K562 (cell line): ENCODE data around the gene ACADL.

Experiments
- BRCA1 ChIP-seq, 2 experiments: fragments of 450-650 bp in 1 of 2; sonication (generic) in 1 of 2; formaldehyde crosslinking in 1 of 2; IDR thresholded peaks; 2 replicates each; pipeline versions ENCODE4 v1.5.0 to v1.6.1; 2017 to 2020; ENCODE audit warnings: mild to moderate bottlenecking in 1 of 2, missing genetic modification reagents in 1 of 2
- CTCF ChIP-seq, 3 experiments: IDR thresholded peaks in 2 of 3; conservative IDR thresholded peaks in 1 of 3; 2 replicates each; pipeline ENCODE4 v1.5.1; 2011 to 2012; ENCODE audit warnings: low read length in 3 of 3, mild to moderate bottlenecking in 3 of 3, control low read depth in 2 of 3, improper control_type of control experiment in 1 of 3, inconsistent platforms in 1 of 3, low read depth in 1 of 3, mixed read lengths in 1 of 3, moderate library complexity in 1 of 3; ENCODE audit not compliant: insufficient read depth in 2 of 3
- EP300 ChIP-seq: IDR thresholded peaks from 2 replicates; pipeline ENCODE4 v1.6.1; 2012; ENCODE audit warnings: low read length, improper control_type of control experiment
- SAFB2 ChIP-seq: fragments of 200-400 bp; formaldehyde crosslinking; IDR thresholded peaks from 2 replicates; pipeline ENCODE4 v1.6.1; 2018; ENCODE audit warnings: borderline replicate concordance, low read length, low read depth, moderate library complexity; ENCODE audit not compliant: severe bottlenecking
- SETDB1 ChIP-seq: IDR thresholded peaks from one replicate; pipeline ENCODE4 v1.6.1; 2012; ENCODE audit warnings: low read length, control low read depth, inconsistent platforms
- SP1 ChIP-seq: sonication (generic); formaldehyde crosslinking; IDR thresholded peaks from 2 replicates; pipeline ENCODE4 v1.8.1; 2022; ENCODE audit warnings: mild to moderate bottlenecking, missing genetic modification reagents
- TF ChIP-seq, protein P1 (sequence below): sonication (generic); formaldehyde crosslinking; IDR thresholded peaks from 2 replicates; pipeline ENCODE4 v1.8.0; 2022; ENCODE audit warnings: missing genetic modification reagents, mild to moderate bottlenecking, moderate library complexity, borderline replicate concordance
- TF ChIP-seq, protein P2 (sequence below): sonication (generic); formaldehyde crosslinking; IDR thresholded peaks from 2 replicates; pipeline ENCODE4 v1.9.0; 2022; ENCODE audit warnings: mild to moderate bottlenecking, missing genetic modification reagents

DNA sequence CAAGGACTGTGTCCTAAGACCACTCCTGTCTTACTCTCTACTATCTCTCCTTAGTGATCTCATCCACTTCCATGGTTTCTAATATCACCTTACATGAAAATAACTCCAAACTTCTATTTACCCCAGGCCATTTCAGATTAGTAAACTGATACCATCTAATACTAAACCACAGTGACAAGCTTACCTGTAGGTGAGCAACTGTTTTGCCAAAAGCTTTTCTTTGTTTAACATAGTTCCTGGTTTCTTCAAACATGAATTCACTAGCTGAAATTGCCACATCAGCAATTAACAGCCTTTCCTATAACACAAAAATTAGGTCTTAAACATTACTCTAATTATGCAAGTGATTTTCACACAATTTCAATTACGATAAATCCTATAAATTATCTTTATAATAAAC, 22.1 kb downstream of the ACADL start:
- TF ChIP-seq CTCF (IDR thresholded peaks at IDR 0.05 in 2 of 3, conservative IDR thresholded peaks at IDR 0.05 in 1 of 3; ENCODE audit: insufficient read depth in 2 of 3, low read depth in 1 of 3, low read length in 3 of 3) = no peak
- TF ChIP-seq EP300 = no peak
- TF ChIP-seq, protein P1, sequence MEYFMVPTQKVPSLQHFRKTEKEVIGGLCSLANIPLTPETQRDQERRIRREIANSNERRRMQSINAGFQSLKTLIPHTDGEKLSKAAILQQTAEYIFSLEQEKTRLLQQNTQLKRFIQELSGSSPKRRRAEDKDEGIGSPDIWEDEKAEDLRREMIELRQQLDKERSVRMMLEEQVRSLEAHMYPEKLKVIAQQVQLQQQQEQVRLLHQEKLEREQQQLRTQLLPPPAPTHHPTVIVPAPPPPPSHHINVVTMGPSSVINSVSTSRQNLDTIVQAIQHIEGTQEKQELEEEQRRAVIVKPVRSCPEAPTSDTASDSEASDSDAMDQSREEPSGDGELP (CRISPR knock-in tag) = no peak
- TF ChIP-seq, protein P2, sequence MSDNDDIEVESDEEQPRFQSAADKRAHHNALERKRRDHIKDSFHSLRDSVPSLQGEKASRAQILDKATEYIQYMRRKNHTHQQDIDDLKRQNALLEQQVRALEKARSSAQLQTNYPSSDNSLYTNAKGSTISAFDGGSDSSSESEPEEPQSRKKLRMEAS (CRISPR knock-in tag) = no peak
- no peak for TF ChIP-seq BRCA1 (IDR thresholded peaks at IDR 0.05)
- no peak for TF ChIP-seq BRCA1 (CRISPR knock-in tag; IDR thresholded peaks at IDR 0.05)
- no peak for TF ChIP-seq SP1 (CRISPR knock-in tag)
- no peak for TF ChIP-seq SAFB2
- no peak for TF ChIP-seq SETDB1
